ENCODE data around the gene ATAD5.

DNA sequence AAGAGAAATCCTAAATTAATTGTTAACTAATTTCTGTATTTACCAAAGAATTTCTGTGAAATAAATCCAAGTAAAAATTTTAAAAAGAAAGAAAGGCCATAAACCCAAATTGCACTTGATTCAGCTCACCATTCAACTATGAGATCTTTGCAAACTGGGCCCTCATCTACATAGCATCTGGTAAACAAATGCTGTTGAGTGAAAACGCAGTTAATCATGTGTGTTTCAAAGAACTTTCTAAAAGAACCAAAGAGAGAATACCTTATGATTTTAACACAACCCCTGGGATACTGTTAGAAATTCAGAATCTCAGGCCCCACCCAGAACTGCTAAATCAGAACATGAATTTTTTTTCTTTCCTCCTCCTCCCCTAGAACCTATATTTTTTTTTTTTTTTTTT lies 23.9 kb upstream of the ATAD5 start:
- TF ChIP-seq YY1 (IDR thresholded peaks at IDR 0.05; ENCODE audit: insufficient read depth, insufficient read length) (no peak), ZNF274 (IDR thresholded peaks at IDR 0.05; ENCODE audit: low read depth, low read length) (no peak), SUZ12 (IDR thresholded peaks at IDR 0.05; ENCODE audit: extremely low read depth, insufficient read depth, insufficient read length) (no peak)

Measured in NT2/D1 (cell line).